SK-N-SH (cell line): ENCODE results near the gene CDO1. TPM values are rescaled to one million over a fixed set of nuclear protein-coding genes. Genes with fewer than 3 reads are reported as not detected.

Source experiments
- CTCF ChIA-PET: fragments of 300-600, 350-600 bp; formaldehyde crosslinking; extraction: SDS; loops from one replicate; lab custom pipeline; 2021; lab: Yijun Ruan, JAX
- POLR2A ChIA-PET: fragments of 350-600 bp; sonication (Branson Sonifier 250); formaldehyde crosslinking; extraction: SDS; loops from one replicate; lab custom pipeline; 2020; ENCODE audit warnings: antibody characterized with exemption, inconsistent platforms; lab: Yijun Ruan, JAX
- DNase-seq: peaks from one replicate; pipeline ENCODE4 v3.0.0; 2012
- H2AFZ ChIP-seq: fragments of 200-600 bp; sonication (generic); 2 replicates; pipeline ENCODE4 v1.8.1; 2016; ENCODE audit warnings: antibody characterized with exemption, mild to moderate bottlenecking, low read depth
- H3F3A ChIP-seq: fragments of 200-600 bp; sonication (generic); replicated peaks from 2 replicates; pipeline ENCODE3; 2016; ENCODE audit warnings: antibody characterized with exemption, mild to moderate bottlenecking; ENCODE audit not compliant: insufficient read depth
- H3K27ac ChIP-seq, 2 experiments: fragments of 200-500 bp in 1 of 2; fragments of 200-600 bp in 1 of 2; sonication (Bioruptor generic) in 1 of 2; sonication (generic), shearing (Covaris generic) in 1 of 2; 2 replicates each; pipeline versions ENCODE4 v1.5.1 to v1.6.1; 2014 to 2016; ENCODE audit warnings: low read depth in 2 of 2, inconsistent platforms in 1 of 2, low read length in 1 of 2, mild to moderate bottlenecking in 1 of 2, mixed read lengths in 1 of 2
- H3K27me3 ChIP-seq: fragments of 200-600 bp; sonication (generic), shearing (Covaris generic); 2 replicates; pipeline ENCODE4 v1.6.1; 2016; ENCODE audit warnings: mixed run types; ENCODE audit not compliant: insufficient read depth
- H3K36me3 ChIP-seq, 2 experiments: fragments of 200-500 bp in 1 of 2; fragments of 200-600 bp in 1 of 2; sonication (Bioruptor generic) in 1 of 2; sonication (generic) in 1 of 2; replicated peaks in 1 of 2; 2 replicates each; pipeline versions ENCODE3 to v1.5.1; 2014 to 2016; ENCODE audit warnings: low read length in 1 of 2, mild to moderate bottlenecking in 1 of 2; ENCODE audit not compliant: insufficient read depth in 2 of 2, control insufficient read depth in 1 of 2
- H3K4me1 ChIP-seq, 2 experiments: fragments of 200-500 bp in 1 of 2; fragments of 200-600 bp in 1 of 2; sonication (Bioruptor generic) in 1 of 2; sonication (generic), shearing (Covaris generic) in 1 of 2; 2 replicates each; pipeline versions ENCODE4 v1.5.1 to v1.6.1; 2014 to 2016; ENCODE audit warnings: low read depth in 1 of 2, low read length in 1 of 2, mixed run types in 1 of 2; ENCODE audit not compliant: insufficient read depth in 2 of 2, control insufficient read depth in 1 of 2
- H3K4me2 ChIP-seq: fragments of 200-600 bp; sonication (generic), shearing (Covaris generic); 2 replicates; pipeline ENCODE4 v1.6.1; 2017; ENCODE audit warnings: mixed run types
- H3K4me3 ChIP-seq, 2 experiments: fragments of 200-500 bp in 1 of 2; fragments of 200-600 bp in 1 of 2; sonication (Bioruptor generic) in 1 of 2; sonication (generic), shearing (Covaris generic) in 1 of 2; 2 replicates each; pipeline versions ENCODE4 v1.5.1 to v1.8.1; 2014 to 2016; ENCODE audit warnings: low read depth in 2 of 2, inconsistent platforms in 1 of 2, low read length in 1 of 2, mild to moderate bottlenecking in 1 of 2, mixed read lengths in 1 of 2, moderate library complexity in 1 of 2
- H3K79me2 ChIP-seq: fragments of 200-600 bp; sonication (generic); 2 replicates; pipeline ENCODE4 v1.8.1; 2017; ENCODE audit warnings: mild to moderate bottlenecking; ENCODE audit not compliant: insufficient read depth
- H3K9ac ChIP-seq: fragments of 200-600 bp; sonication (generic); 2 replicates; pipeline ENCODE4 v1.6.1; 2017; ENCODE audit warnings: mixed run types
- H3K9me2 ChIP-seq: fragments of 200-600 bp; sonication (generic); 2 replicates; pipeline ENCODE4 v1.6.1; 2017; ENCODE audit warnings: mixed run types
- H3K9me3 ChIP-seq: fragments of 200-600 bp; sonication (generic); 2 replicates; pipeline ENCODE4 v1.6.1; 2017; ENCODE audit warnings: mixed run types, mild to moderate bottlenecking, moderate library complexity
- H4K20me1 ChIP-seq: fragments of 200-600 bp; sonication (generic); 2 replicates; pipeline ENCODE4 v1.6.1; 2017; ENCODE audit warnings: mild to moderate bottlenecking, mixed run types; ENCODE audit not compliant: insufficient read depth
- CTCF ChIP-seq: fragments of 200-600 bp; sonication (generic); IDR thresholded peaks from 2 replicates; pipeline ENCODE4 v1.6.1; 2017; ENCODE audit warnings: antibody characterized with exemption, mild to moderate bottlenecking, moderate library complexity
- EZH2phosphoT487 ChIP-seq: fragments of 200-600 bp; sonication (generic); IDR thresholded peaks from 2 replicates; pipeline ENCODE4 v1.6.1; 2017; ENCODE audit warnings: low read depth, mixed run types, mild to moderate bottlenecking, antibody characterized with exemption, moderate library complexity, borderline replicate concordance
- FOXJ3 ChIP-seq: sonication (generic); formaldehyde crosslinking; IDR thresholded peaks from 2 replicates; pipeline ENCODE4 v1.5.1; 2020; ENCODE audit warnings: mild to moderate bottlenecking, missing genetic modification reagents
- FOXM1 ChIP-seq: IDR thresholded peaks from 2 replicates; pipeline ENCODE4 v1.4.0; 2012; ENCODE audit warnings: low read depth, mild to moderate bottlenecking
- GATA2 ChIP-seq: sonication (generic); formaldehyde crosslinking; IDR thresholded peaks from 2 replicates; pipeline ENCODE4 v1.5.0; 2020; ENCODE audit warnings: mild to moderate bottlenecking, missing genetic modification reagents
- IRF3 ChIP-seq: fragments of 150-350 bp; IDR thresholded peaks from 2 replicates; pipeline ENCODE4 v1.6.1; 2016; ENCODE audit warnings: mild to moderate bottlenecking, low read depth, low read length
- MEF2A ChIP-seq: IDR thresholded peaks from 2 replicates; pipeline ENCODE4 v1.4.0; 2012; ENCODE audit warnings: low read depth, borderline replicate concordance
- NFIC ChIP-seq: IDR thresholded peaks from 2 replicates; pipeline ENCODE4 v1.4.0; 2012; ENCODE audit warnings: borderline replicate concordance
- POLR2AphosphoS5 ChIP-seq: IDR thresholded peaks from 2 replicates; pipeline ENCODE4 v1.6.1; 2012; ENCODE audit warnings: low read depth, low read length
- RCOR1 ChIP-seq: fragments of 150-350 bp; IDR thresholded peaks from 2 replicates; pipeline ENCODE4 v1.6.1; 2017; ENCODE audit warnings: antibody characterized with exemption, low read length
- RFX5 ChIP-seq: IDR thresholded peaks from 2 replicates; pipeline ENCODE4 v1.6.1; 2012; ENCODE audit warnings: mild to moderate bottlenecking, improper control_type of control experiment, low read length
- RXRA ChIP-seq: IDR thresholded peaks from 2 replicates; pipeline ENCODE4 v1.4.0; 2012; ENCODE audit warnings: low read depth, mild to moderate bottlenecking, borderline replicate concordance
- SMC3 ChIP-seq: IDR thresholded peaks from 2 replicates; pipeline ENCODE4 v1.6.1; 2012; ENCODE audit warnings: low read depth, low read length, improper control_type of control experiment
- TAF1 ChIP-seq: IDR thresholded peaks from 2 replicates; pipeline ENCODE4 v1.6.1; 2012; ENCODE audit warnings: low read depth, mild to moderate bottlenecking, low read length, moderate library complexity, borderline replicate concordance
- TEAD4 ChIP-seq: IDR thresholded peaks from 2 replicates; pipeline ENCODE4 v1.4.0; 2012; ENCODE audit warnings: mild to moderate bottlenecking, borderline replicate concordance; ENCODE audit not compliant: insufficient read depth
- YY1 ChIP-seq: IDR thresholded peaks from 2 replicates; pipeline ENCODE4 v1.4.0; 2012; ENCODE audit warnings: low read depth, mild to moderate bottlenecking
- WGBS: methylation state at CpG from one replicate; pipeline ENCODE4 v1.1.6; 2017; ENCODE audit warnings: low lambda C conversion rate; 5-methylcytosine and 5-hydroxymethylcytosine counted together
- polyA plus RNA-seq, 3 experiments: library from polyadenylated mRNA; depleted of rRNA; stranded (reverse); fragments of >200 nt; gene quantifications; 2 replicates each; pipeline ENCODE4 v1.2.3, GENCODE V29; 2012
- TF ChIP-seq, protein P1 (sequence below): IDR thresholded peaks from 2 replicates; pipeline ENCODE4 v1.6.1; 2012; ENCODE audit warnings: mild to moderate bottlenecking, low read depth, low read length, moderate library complexity
- TF ChIP-seq, protein P2 (sequence below): IDR thresholded peaks from 2 replicates; pipeline ENCODE4 v1.4.0; 2012; ENCODE audit warnings: low read depth, borderline replicate concordance

CDO1 gene
- polyA plus RNA-seq, 1 of the 3 experiments (the other 2 are of a cell fraction): 3.1 TPM

GRCh38 chr5:115801984-115802383 is 14.5 kb downstream of the CDO1 start:
- Histone ChIP-seq H3K79me2 (no peaks in the 10 kb centered on the region), H3K27ac (no peak overlapping the region), H3K4me1 (no peaks in the 10 kb centered on the region; a peak in 1 of 4 replicates), H3K9ac (no peak overlapping the region), H3K4me3 (no peak overlapping the region), H4K20me1 (no peaks in the 10 kb centered on the region), H2AFZ (no peak overlapping the region), H3K9me3 (no peaks in the 10 kb centered on the region), H3K27me3 (no peaks in the 10 kb centered on the region), H3F3A (no peaks in the 10 kb centered on the region), H3K36me3 (no peaks in the 10 kb centered on the region), H3K9me2 (no peaks in the 10 kb centered on the region), H3K4me2 (no peak overlapping the region)
- TF ChIP-seq POLR2AphosphoS5: no peak
- TF ChIP-seq, protein P1, sequence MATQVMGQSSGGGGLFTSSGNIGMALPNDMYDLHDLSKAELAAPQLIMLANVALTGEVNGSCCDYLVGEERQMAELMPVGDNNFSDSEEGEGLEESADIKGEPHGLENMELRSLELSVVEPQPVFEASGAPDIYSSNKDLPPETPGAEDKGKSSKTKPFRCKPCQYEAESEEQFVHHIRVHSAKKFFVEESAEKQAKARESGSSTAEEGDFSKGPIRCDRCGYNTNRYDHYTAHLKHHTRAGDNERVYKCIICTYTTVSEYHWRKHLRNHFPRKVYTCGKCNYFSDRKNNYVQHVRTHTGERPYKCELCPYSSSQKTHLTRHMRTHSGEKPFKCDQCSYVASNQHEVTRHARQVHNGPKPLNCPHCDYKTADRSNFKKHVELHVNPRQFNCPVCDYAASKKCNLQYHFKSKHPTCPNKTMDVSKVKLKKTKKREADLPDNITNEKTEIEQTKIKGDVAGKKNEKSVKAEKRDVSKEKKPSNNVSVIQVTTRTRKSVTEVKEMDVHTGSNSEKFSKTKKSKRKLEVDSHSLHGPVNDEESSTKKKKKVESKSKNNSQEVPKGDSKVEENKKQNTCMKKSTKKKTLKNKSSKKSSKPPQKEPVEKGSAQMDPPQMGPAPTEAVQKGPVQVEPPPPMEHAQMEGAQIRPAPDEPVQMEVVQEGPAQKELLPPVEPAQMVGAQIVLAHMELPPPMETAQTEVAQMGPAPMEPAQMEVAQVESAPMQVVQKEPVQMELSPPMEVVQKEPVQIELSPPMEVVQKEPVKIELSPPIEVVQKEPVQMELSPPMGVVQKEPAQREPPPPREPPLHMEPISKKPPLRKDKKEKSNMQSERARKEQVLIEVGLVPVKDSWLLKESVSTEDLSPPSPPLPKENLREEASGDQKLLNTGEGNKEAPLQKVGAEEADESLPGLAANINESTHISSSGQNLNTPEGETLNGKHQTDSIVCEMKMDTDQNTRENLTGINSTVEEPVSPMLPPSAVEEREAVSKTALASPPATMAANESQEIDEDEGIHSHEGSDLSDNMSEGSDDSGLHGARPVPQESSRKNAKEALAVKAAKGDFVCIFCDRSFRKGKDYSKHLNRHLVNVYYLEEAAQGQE: no peak
- no peak for TF ChIP-seq FOXM1
- TF ChIP-seq SMC3: no peak
- no peak for DNase-seq
- 11% methylated on average over 1 of the region's 1 CpG for WGBS
- CTCF ChIA-PET: no interaction called here
- POLR2A ChIA-PET: no interaction called here

GRCh38 chr5:115801152-115801551 is 15.3 kb downstream of the CDO1 start:
- WGBS: 81% methylated on average over 2 of the region's 2 CpGs
- POLR2A ChIA-PET: no interaction called here

More at GRCh38 chr5:115801152-115801551, 15.3 kb downstream of the CDO1 start:
- no peaks in the 10 kb centered on the region for H3K27me3 ChIP-seq
- no peaks in the 10 kb centered on the region for H4K20me1 ChIP-seq
- no peaks in the 10 kb centered on the region for H3K9me3 ChIP-seq
- CTCF ChIA-PET: no interaction called here
- no peaks in the 10 kb centered on the region for H3K36me3 ChIP-seq
- no peak overlapping the region for H2AFZ ChIP-seq
- no peak for DNase-seq
- no peaks in the 10 kb centered on the region; a peak in 1 of 4 replicates for H3K4me1 ChIP-seq
- H3F3A ChIP-seq: no peaks in the 10 kb centered on the region
- no peak overlapping the region for H3K27ac ChIP-seq
- TF ChIP-seq RFX5 (no peak), RXRA (no peak), CTCF (no peak), YY1 (no peak), MEF2A (no peak), GATA2 (CRISPR knock-in tag) (no peak), FOXJ3 (CRISPR knock-in tag) (no peak), TAF1 (no peak), IRF3 (no peak), RCOR1 (no peak), TEAD4 (no peak), NFIC (no peak), EZH2phosphoT487 (no peak)
- TF ChIP-seq, protein P2, sequence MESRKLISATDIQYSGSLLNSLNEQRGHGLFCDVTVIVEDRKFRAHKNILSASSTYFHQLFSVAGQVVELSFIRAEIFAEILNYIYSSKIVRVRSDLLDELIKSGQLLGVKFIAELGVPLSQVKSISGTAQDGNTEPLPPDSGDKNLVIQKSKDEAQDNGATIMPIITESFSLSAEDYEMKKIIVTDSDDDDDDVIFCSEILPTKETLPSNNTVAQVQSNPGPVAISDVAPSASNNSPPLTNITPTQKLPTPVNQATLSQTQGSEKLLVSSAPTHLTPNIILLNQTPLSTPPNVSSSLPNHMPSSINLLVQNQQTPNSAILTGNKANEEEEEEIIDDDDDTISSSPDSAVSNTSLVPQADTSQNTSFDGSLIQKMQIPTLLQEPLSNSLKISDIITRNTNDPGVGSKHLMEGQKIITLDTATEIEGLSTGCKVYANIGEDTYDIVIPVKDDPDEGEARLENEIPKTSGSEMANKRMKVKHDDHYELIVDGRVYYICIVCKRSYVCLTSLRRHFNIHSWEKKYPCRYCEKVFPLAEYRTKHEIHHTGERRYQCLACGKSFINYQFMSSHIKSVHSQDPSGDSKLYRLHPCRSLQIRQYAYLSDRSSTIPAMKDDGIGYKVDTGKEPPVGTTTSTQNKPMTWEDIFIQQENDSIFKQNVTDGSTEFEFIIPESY: no peak
- no peaks in the 10 kb centered on the region for H3K9me2 ChIP-seq
- no peak overlapping the region for H3K9ac ChIP-seq
- no peak overlapping the region for H3K4me3 ChIP-seq
- H3K4me2 ChIP-seq: no peak overlapping the region
- H3K79me2 ChIP-seq: no peaks in the 10 kb centered on the region
